Peyer's patch (tissue), 4 donors: ENCODE data around the gene PLEKHA7. TPM values are rescaled to one million over a fixed set of nuclear protein-coding genes. Genes with fewer than 3 reads are reported as not detected.

Source experiments
- DNase-seq, 3 donors: peaks; one replicate each; pipeline ENCODE4 v3.0.0-alpha.2; 2017 to 2019
- H3K27ac ChIP-seq, 4 donors: fragments of 200-600 bp; sonication (generic); one replicate each; pipeline ENCODE4 v1.5.1; 2016 to 2019
- H3K27me3 ChIP-seq, 2 donors: fragments of 200-600 bp; sonication (generic); one replicate each; pipeline ENCODE4 v1.5.1; 2019
- H3K36me3 ChIP-seq, 3 donors: fragments of 200-600 bp; sonication (generic); one replicate each; pipeline ENCODE4 v1.5.1; 2016 to 2019
- H3K4me1 ChIP-seq, 4 donors: fragments of 200-600 bp; sonication (generic); one replicate each; pipeline ENCODE4 v1.5.1; 2016 to 2019
- H3K4me3 ChIP-seq, 4 donors: fragments of 200-600 bp; sonication (generic); 1 replicate in 3 of 4; 2 replicates in 1 of 4; pipeline ENCODE4 v1.5.1; 2016 to 2019; ENCODE audit warnings: mild to moderate bottlenecking in 1 of 4
- H3K9me3 ChIP-seq, 4 donors: fragments of 200-600 bp; sonication (generic); one replicate each; pipeline ENCODE4 v1.5.1; 2016 to 2019; ENCODE audit warnings: mild to moderate bottlenecking in 1 of 4
- CTCF ChIP-seq, 6 experiments: fragments of 450-650 bp in 4 of 6; fragments of 200-600 bp in 2 of 6; sonication (generic) in 1 of 6; IDR thresholded peaks; one replicate each; pipeline ENCODE4 v1.5.1; 2017 to 2019; ENCODE audit warnings: antibody characterized with exemption in 6 of 6, mild to moderate bottlenecking in 3 of 6, moderate library complexity in 1 of 6
- POLR2A ChIP-seq, 2 donors: fragments of 450-650 bp; IDR thresholded peaks; one replicate each; pipeline ENCODE4 v1.5.1; 2017; ENCODE audit warnings: antibody characterized with exemption in 2 of 2, mild to moderate bottlenecking in 2 of 2, moderate library complexity in 2 of 2
- total RNA-seq, 4 donors: library from RNA; depleted of rRNA; stranded (reverse); fragments of >200 nt; gene quantifications; one replicate each; pipeline ENCODE4 v1.1.0, GENCODE V29; 2016

The PLEKHA7 gene
- total RNA-seq, 4 donors from 2014 or later, result 129 to 211 (median 176) TPM

GRCh38 chr11:16839821-16840220 is 174.4 kb downstream of the PLEKHA7 start:
- no peaks in the 10 kb centered on the region for H3K27me3 ChIP-seq
- no peak overlapping the region for H3K27ac ChIP-seq
- no peaks in the 10 kb centered on the region for H3K9me3 ChIP-seq
- H3K36me3 ChIP-seq, result peaks cover 0 to 41% (median 0%) of the 10 kb centered on the region in 3 donors
- DNase-seq, result no peak
- peaks cover 0 to 7% (median 0%) of the 10 kb centered on the region in 4 donors for H3K4me1 ChIP-seq
- TF ChIP-seq POLR2A (IDR thresholded peaks at IDR 0.05) (no peak), CTCF (IDR thresholded peaks at IDR 0.05) (no peak)
- no peak overlapping the region for H3K4me3 ChIP-seq

- no peaks in the 10 kb centered on the region for H3K4me1 ChIP-seq
- no peak overlapping the region for H3K4me3 ChIP-seq
- H3K36me3 ChIP-seq, result peaks cover 0 to 39% (median 0%) of the 10 kb centered on the region in 3 donors
- H3K27me3 ChIP-seq, result no peaks in the 10 kb centered on the region
- DNase-seq, result no peak
- no peak overlapping the region for H3K27ac ChIP-seq
- no peak for TF ChIP-seq POLR2A (IDR thresholded peaks at IDR 0.05)
- no peak for TF ChIP-seq CTCF (IDR thresholded peaks at IDR 0.05)
- no peaks in the 10 kb centered on the region for H3K9me3 ChIP-seq
Observed at GRCh38 chr11:16834384-16834783, 179.8 kb downstream of the PLEKHA7 start.

- DNase-seq, result no peak
- Histone ChIP-seq H3K9me3 (no peaks in the 10 kb centered on the region), H3K27ac (no peak overlapping the region), H3K27me3 (no peaks in the 10 kb centered on the region), H3K4me3 (no peak overlapping the region), H3K4me1 (no peaks in the 10 kb centered on the region), H3K36me3 (peaks cover 0 to 38% (median 0%) of the 10 kb centered on the region in 3 donors)
- TF ChIP-seq CTCF (IDR thresholded peaks at IDR 0.05) (no peak), POLR2A (IDR thresholded peaks at IDR 0.05) (no peak)
Observed at GRCh38 chr11:16833026-16833425, 181.2 kb downstream of the PLEKHA7 start.

GRCh38 chr11:16832193-16832539 is 182.0 kb downstream of the PLEKHA7 start:
- DNase-seq, result no peak
- TF ChIP-seq POLR2A (IDR thresholded peaks at IDR 0.05) (no peak), CTCF (IDR thresholded peaks at IDR 0.05) (no peak)
- no peaks in the 10 kb centered on the region for H3K27me3 ChIP-seq
- H3K9me3 ChIP-seq, result no peaks in the 10 kb centered on the region
- H3K4me1 ChIP-seq, result no peaks in the 10 kb centered on the region
- peaks cover 0 to 39% (median 0%) of the 10 kb centered on the region in 3 donors for H3K36me3 ChIP-seq
- H3K4me3 ChIP-seq, result no peak overlapping the region
- H3K27ac ChIP-seq, result no peak overlapping the region

GRCh38 chr11:16831316-16832192 is 182.7 kb downstream of the PLEKHA7 start:
- peaks cover 0 to 43% (median 0%) of the 10 kb centered on the region in 3 donors for H3K36me3 ChIP-seq
- no peak overlapping the region for H3K4me3 ChIP-seq
- TF ChIP-seq POLR2A (IDR thresholded peaks at IDR 0.05), result no peak
- no peak for TF ChIP-seq CTCF (IDR thresholded peaks at IDR 0.05)

More at GRCh38 chr11:16831316-16832192, 182.7 kb downstream of the PLEKHA7 start:
- Histone ChIP-seq H3K27me3 (no peaks in the 10 kb centered on the region), H3K27ac (no peak overlapping the region), H3K9me3 (no peaks in the 10 kb centered on the region), H3K4me1 (no peaks in the 10 kb centered on the region)
- DNase-seq, result no peak
